GM12891 (cell line): ENCODE data around the gene SGSH.

ENCODE experiments used
- PAX5 ChIP-seq: IDR thresholded peaks from 2 replicates; pipeline ENCODE4 v1.6.1; 2011; ENCODE audit warnings: low read length, moderate library complexity, mild to moderate bottlenecking; ENCODE audit not compliant: insufficient read depth, severe bottlenecking
- POLR2A ChIP-seq: IDR thresholded peaks from 2 replicates; pipeline ENCODE4 v1.6.1; 2011; ENCODE audit warnings: low read depth, low read length, control low read depth
- POLR2AphosphoS5 ChIP-seq: IDR thresholded peaks from 2 replicates; pipeline ENCODE4 v1.6.1; 2011; ENCODE audit warnings: low read depth, low read length, control low read depth

DNA sequence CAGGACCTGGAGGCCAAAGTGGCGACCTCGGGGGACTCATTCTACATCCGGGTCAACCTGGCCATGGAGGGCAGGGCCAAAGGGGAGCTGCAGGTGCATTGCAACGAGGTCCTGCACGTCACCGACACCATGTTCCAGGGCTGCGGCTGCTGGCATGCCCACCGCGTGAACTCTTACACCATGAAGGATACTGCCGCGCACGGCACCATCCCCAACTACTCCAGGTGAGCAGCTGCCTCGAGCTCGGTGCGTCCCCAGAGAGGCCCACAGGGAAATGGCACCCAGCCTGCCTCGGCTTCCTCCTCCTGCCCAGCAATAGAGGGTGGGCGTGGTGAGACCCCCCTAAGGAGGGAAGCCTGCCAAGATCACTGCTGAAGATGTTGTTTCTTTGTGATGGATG lies 17.9 kb downstream of the SGSH start:
- TF ChIP-seq POLR2AphosphoS5 (no peak), POLR2A (no peak), PAX5 (no peak)
